Head of caudate nucleus (tissue), 42 donors: ENCODE measurements around the gene FBF1.
A peak's percentile ranks its signal among the peaks of the same experiment; 100 is the strongest.
"Not testable (repeated sequence)": the region's sequence is repeated elsewhere in the genome, so short reads cannot be mapped to it uniquely, and the experiment has no call there.

Experiments used
- DNase-seq, 42 donors: peaks; one replicate each; pipeline versions ENCODE4 v3.0.0 to v3.0.0-alpha.2; 2020 to 2021; ENCODE audit warnings: mixed read lengths in 7 of 42
- intact Hi-C: fragments of 100-400 bp; cut with DNase I; formaldehyde crosslinking; loops from one replicate; pipeline ENCODE4 v1.15.0; 2022

The FBF1 gene

GRCh38 chr17:75869282-75870141 is 71.3 kb downstream of the FBF1 start:
- intact Hi-C loops, result no loop called here

GRCh38 chr17:75868730-75869281 is 72.0 kb downstream of the FBF1 start:
- intact Hi-C loops, result not testable (repeated sequence)
- peak in 2 of 42 donors; percentile 32 to 46 for DNase-seq

More at GRCh38 chr17:75869282-75870141, 71.3 kb downstream of the FBF1 start:
- DNase-seq, result peak; percentile 42 to 88 (median 74)

- DNase-seq, intact Hi-C loops: not testable (repeated sequence)
These were observed 75.2 kb downstream of the FBF1 start for GRCh38 chr17:75865404-75866188.

GRCh38 chr17:75864887-75865286 is 76.0 kb downstream of the FBF1 start:
- DNase-seq, intact Hi-C loops: not testable (repeated sequence)

- intact Hi-C loops, result no loop called here
- DNase-seq, result peak in 1 of 42 donors; percentile 15
These were observed 76.4 kb downstream of the FBF1 start for GRCh38 chr17:75864448-75864871.

- intact Hi-C loops, result no loop called here
- no peak for DNase-seq
These were observed 78.9 kb downstream of the FBF1 start for GRCh38 chr17:75861927-75862317.
